NCI-H345 treated with DMSO at 0.1 percent for 48 hours (cell line): ENCODE results near the gene PGRMC2.
"Not testable (repeated sequence)": the region's sequence is repeated elsewhere in the genome, so short reads cannot be mapped to it uniquely, and the experiment has no call there.

ENCODE experiments used
- DNase-seq: peaks from one replicate; lab custom pipeline; 2025; ENCODE audit not compliant: unreplicated experiment; lab: John Stamatoyannopoulos, UW

The PGRMC2 gene

DNA sequence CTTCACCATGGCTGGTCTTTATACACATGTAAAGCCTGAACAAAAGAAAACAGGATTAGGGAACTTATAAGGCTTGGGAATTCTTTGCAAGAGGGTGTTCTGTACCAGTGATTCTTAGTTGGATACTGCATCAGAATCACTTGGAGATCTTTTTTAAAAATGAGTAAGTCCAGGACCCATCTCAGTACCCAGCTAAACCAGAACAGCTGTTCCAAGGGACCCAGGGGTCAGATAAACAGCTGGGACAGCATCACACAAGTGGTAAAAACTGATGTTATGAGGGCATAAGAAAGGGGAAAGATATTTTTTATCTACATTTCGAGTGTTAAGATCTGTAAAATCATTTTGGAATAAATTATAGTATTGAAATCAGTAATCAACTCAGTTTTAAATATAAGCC is 16.1 kb downstream of the PGRMC2 start:
- no peak for DNase-seq

GRCh38 chr4:128268970-128269369 is 18.6 kb downstream of the PGRMC2 start:
- no peak for DNase-seq

DNA sequence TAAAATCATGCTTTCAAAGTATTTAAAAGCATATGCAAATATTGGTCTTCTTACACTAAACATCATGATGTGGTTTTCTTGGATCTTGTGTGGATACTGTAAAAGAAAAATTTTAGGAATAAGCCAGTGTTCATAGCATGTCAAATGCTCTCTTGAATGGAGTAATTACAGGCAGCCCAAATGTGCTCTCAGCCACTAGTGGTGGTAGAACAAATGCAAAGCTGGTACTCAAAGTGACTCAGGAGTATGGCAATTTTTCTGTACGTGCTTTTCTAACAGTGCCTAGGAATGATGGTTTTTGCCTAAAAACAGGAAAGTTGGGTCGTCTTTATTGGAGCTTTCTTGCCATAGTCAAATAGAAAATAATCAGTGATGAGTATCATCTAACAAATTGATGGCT is 19.9 kb downstream of the PGRMC2 start:
- no peak for DNase-seq

- DNase-seq, result not testable (repeated sequence)
Measured at GRCh38 chr4:128267171-128267570, 20.4 kb downstream of the PGRMC2 start.

- DNase-seq, result not testable (repeated sequence)
Measured at GRCh38 chr4:128265550-128265949, 22.1 kb downstream of the PGRMC2 start.

GRCh38 chr4:128259889-128260288 is 27.7 kb downstream of the PGRMC2 start:
- DNase-seq, result not testable (repeated sequence)

GRCh38 chr4:128258166-128258565 is 29.4 kb downstream of the PGRMC2 start:
- not testable (repeated sequence) for DNase-seq

DNA sequence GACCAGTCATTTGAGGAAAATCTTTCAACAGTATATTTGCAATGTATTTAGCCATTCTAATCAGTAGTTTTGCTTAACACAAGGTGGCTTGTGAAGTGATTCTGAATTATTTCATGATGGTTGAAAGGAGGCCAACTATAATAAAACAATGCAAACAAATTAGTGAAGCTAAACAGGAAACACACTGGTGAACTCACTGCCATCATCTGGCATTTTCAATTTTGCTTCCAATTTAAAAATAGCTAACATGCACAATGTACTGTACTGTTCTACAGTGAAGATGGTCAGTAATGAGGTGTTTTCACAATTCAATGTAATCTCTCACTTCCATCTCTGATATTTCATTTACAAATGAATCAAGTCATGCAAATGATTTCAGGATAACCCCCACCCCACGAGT is 31.1 kb downstream of the PGRMC2 start:
- no peak for DNase-seq

DNA sequence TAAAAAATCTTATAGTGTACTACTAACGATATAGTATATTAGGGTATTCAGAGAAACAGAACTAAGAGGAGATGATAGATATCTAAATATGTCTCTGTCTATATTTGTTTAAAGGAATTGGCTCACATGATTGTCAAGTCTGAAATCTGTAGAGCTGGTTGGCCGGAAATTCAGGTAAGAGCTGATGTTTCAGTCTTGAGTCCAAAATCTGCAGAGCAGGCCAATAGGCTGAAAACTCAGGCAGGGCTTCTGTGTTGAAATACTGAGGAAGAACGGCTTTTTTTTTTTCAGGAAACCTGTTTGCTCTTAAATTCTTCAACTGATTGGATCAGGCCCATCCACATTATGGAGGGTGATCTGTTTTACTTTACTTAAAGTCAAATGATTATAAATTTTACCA is 31.7 kb downstream of the PGRMC2 start:
- no peak for DNase-seq

DNA sequence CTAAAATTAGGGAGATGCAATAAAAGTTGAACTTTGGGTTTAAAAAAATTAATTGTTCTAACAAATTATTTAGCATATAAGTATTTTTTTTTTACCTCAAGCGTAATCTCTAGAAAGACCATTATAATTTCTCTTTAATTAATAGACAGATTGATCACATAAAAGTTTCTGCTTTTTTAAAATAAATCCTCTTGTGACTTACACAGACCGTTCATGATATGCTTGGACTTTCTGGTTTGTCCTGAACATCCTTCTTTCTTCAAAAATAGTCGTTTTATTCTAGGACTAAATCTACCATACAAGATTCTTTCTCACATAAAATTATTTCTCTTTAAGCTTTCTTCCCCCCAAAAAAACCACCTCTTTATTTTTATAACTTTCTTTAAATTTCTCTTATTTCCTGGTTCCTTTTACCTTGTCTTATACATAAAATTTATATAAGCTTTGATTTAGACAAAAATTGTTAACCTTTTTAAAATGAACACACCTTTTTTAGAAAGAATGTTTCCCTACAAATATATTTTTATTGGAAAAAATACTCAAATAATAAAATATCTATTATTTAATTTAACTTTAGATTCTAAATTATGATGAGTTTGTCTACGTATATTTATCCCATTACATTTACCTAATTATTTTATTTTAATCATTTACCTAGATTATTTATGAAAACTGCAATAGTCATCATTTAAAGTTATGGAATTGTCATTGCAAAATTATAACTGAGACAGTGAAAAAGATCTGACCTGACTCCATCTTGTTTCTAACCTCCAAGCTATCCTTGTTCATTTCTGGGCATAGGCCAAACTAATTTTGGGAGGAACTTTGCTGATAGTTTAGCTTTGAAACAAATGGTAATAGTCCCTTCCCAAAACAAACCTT is 37.6 kb downstream of the PGRMC2 start:
- no peak for DNase-seq

DNA sequence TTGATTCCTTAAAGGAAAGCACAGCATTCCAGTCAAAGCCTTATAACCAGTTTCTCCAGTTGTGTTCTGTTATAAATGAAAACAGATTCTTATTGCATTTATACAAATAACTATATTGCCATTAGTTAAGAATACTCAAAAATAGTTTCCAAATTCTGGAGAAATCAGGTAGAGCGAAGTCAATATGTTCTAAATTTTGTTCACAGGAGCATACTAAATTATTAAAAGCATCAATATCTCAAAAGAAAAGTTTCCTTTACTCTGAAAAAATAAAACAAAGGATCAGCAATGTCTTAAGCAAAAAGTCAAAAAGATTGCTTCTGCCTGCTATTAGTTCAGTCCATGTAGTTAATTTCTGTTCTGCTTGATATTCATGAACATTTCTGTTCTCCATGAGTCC is 39.7 kb downstream of the PGRMC2 start:
- DNase-seq, result no peak

DNA sequence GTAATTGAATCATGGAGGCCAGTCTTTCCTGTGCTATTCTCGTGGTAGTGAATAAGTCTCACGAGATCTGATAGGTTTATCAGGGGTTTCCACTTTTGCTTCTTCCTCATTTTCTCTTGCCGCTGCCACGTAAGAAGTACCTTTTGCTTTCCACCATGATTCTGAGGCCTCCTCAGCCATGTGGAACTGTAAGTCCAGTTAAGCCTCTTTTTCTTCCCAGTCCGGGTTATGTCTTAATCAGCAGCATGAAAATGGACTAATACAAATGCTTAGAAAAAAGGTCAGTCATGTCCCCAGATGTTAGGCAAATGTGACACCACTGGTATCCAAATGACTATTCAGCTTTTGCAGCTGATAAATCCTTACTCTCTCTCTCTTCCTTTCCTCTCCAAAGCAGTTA is 42.2 kb downstream of the PGRMC2 start:
- DNase-seq, result not testable (repeated sequence)

- DNase-seq, result no peak
Measured at GRCh38 chr4:128244379-128244778, 43.2 kb downstream of the PGRMC2 start.

DNA sequence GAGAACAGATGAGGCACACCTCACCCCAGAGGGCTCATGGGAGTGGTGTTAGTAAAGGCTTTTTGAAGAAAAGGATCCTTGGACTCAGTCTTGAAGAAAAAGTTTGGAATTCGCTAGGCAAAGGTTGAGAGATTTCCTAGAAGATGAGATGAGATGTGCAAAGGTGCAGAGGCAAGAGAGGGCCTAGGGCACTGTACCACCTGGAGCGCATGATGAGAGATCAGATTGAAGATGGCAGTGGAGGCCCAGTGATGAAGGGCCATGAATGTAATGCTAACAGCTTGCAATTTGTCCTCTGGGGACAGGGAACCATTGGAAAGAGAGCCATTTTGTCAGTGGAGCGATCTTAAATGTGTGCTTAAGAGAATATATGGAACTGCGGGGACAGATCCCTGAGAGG is 45.0 kb downstream of the PGRMC2 start:
- no peak for DNase-seq

DNA sequence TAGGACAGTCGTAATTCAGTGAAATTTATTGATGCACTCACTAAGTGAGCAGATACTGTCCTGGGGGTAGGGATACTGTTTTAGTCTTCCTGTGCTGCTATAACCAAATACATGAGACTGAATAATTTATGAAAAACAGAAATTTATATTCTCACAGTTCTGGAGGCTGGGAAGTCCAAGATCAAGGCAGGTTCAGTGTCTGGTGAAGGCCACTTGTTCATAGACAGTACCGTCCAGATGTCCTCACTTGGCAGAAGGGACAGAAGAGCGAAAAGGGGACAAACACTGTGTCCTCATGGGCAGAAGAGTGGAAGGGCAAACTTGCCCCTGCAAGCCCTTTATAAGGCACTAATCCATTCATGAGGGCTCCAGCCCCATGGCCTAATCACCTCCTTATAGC is 45.6 kb downstream of the PGRMC2 start:
- DNase-seq, result no peak

- no peak for DNase-seq
Measured at GRCh38 chr4:128241425-128241913, 46.1 kb downstream of the PGRMC2 start.

DNA sequence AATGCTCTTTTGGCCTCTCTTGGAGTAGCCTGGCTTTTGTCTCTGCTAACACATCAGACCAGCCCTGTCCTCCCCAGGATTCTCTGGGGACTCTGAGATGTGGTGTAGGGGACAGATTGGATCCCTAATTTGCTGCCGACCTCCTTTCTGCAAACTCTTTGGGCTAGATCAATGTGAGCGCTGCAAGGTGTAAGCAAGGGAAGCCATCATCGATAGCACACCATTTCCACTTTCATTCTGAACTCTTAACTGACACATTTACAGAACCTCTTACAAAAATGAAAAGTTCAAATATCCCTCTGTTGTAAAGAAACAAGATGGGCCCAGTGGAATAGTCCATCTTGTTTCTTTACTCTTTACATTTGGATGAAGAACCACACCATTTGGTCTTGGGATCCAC is 46.6 kb downstream of the PGRMC2 start:
- no peak for DNase-seq

DNA sequence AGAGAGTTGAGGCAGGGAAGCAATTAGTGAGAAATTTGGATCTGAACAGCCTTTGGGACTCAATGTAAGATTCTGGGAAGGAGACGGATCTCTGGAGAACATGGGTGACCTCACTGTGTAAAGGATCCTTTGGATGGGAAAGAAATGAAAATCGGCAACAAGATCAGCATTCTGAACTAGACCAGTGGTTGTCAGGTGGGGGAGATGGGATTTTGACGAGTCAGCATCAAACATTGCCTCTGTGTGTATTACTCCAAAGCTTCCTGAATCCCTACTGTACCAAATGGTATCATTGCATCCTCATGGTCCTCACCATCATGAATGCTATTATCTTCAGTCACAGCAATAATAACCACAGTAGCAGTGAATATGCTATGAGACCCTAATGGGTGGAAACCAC is 52.8 kb downstream of the PGRMC2 start:
- no peak for DNase-seq

DNA sequence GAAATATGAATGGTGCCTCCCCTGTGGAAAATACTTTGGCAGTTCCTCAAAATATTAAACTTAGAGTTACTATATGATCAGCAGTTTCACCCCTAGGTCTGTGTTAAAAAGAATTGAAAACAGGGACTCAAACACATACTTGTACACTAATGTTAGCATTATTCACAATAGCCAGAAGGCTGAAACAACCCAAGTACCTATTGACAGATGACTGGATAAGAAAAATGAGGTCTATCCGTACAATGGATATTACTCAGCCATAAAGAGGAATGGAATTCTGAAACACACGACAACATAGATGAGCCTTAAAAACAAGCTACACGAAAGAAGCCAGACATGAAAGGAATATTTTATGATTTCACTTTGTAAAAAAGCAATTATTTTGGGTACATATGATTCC is 54.9 kb downstream of the PGRMC2 start:
- no peak for DNase-seq

GRCh38 chr4:128228845-128229795 is 58.5 kb downstream of the PGRMC2 start:
- no peak for DNase-seq

GRCh38 chr4:128227991-128228571 is 59.5 kb downstream of the PGRMC2 start:
- DNase-seq, result peak; percentile 23
